Lower leg skin (tissue), 4 donors: ENCODE measurements around the gene PLB1. TPM values are rescaled to one million over a fixed set of nuclear protein-coding genes. Genes with fewer than 3 reads are reported as not detected.

Experiments
- DNase-seq, 2 donors: peaks; one replicate each; pipeline ENCODE4 v3.0.0-alpha.2; 2019; ENCODE audit warnings: low spot score in 2 of 2
- H3K4me3 ChIP-seq: fragments of 200-600 bp; sonication (generic); 2 replicates; pipeline ENCODE4 v1.5.1; 2017; ENCODE audit warnings: mild to moderate bottlenecking, low read depth; ENCODE audit not compliant: poor library complexity, severe bottlenecking
- POLR2A ChIP-seq, 2 donors: fragments of 450-650 bp; IDR thresholded peaks; one replicate each; pipeline ENCODE4 v1.6.1; 2016 to 2017; ENCODE audit warnings: antibody characterized with exemption in 2 of 2, mild to moderate bottlenecking in 1 of 2, moderate library complexity in 1 of 2
- whole genome bisulfite sequencing, 2 donors: methylation state at CpG; one replicate each; pipeline ENCODE4 v1.1.5; 2018; 5-methylcytosine and 5-hydroxymethylcytosine counted together
- intact Hi-C: fragments of 100-400 bp; cut with DNase I; formaldehyde crosslinking; loops from one replicate; pipeline ENCODE4 v1.15.0; 2023; ENCODE audit warnings: low total_unique reads
- total RNA-seq, 4 donors: library from RNA; depleted of rRNA; stranded (reverse); fragments of >200 nt; gene quantifications; one replicate each; pipeline ENCODE4 v1.1.0, GENCODE V29; 2016
- TF ChIP-seq, protein P1 (sequence below), 3 donors: fragments of 450-650 bp; IDR thresholded peaks; one replicate each; pipeline ENCODE4 v1.5.1; 2016; ENCODE audit warnings: antibody characterized with exemption in 3 of 3, mild to moderate bottlenecking in 3 of 3, moderate library complexity in 2 of 3

Gene PLB1
- total RNA-seq, 4 donors from 2014 or later, result 3.4 to 10.3 (median 8.9) TPM

DNA sequence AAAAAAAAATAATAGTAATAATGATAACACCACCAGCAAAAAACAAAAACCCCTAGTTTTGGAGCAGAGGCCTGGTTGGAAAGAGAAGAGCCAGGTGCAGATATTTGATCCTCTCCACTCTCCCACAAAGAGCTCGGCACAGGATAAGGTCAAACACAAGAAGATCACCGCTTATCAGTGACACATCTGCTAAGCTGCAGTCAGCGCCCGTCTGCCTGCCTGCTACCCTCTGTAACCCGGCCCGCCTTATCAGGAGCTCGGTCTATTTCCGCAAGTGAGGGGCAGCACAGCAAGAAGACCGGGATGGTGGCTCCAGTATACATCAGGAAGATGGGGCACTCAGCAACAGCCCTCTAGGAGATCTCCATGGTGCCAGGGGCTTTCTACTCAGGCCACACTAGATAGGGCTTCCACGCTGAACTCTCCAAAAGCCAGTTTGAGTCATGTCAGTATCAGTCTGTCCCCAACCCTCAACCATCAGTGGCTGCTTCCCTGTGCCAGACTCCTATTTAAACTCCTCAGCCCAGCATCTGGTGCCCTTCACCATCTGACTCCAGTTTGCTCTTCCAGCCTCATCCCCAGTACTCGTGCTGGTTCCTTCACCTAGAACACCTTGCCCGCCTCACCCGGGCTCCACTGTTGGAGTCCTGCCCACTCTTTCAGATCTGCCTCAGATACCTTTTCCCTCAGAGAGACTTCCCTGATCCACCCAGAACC is 188.4 kb downstream of the PLB1 start:
- 87 to 90% methylated on average over 13 of the region's 13 CpGs for WGBS, 2 donors
- intact Hi-C loops, result no loop called here

DNA sequence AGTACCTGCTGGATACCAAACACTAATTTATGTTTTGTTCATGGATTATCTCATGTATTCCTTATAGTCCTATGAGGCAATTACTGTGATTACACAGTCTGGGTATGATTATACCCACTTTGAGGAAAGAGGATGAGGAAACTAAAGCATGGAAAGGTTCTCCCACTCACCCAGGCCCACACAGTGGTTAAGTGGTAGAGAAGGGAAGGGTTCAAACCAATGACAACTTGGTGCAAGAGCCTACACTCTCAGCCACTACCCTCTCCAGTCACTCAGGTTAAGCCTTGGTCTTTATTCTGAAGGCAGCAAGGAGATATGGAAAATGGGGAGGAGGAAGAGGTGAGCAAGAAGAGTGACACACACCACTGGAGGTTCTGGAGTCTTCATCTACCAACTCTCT is 191.3 kb downstream of the PLB1 start:
- DNase-seq, result no peak
- intact Hi-C loops, result no loop called here
- no peak overlapping the region for H3K4me3 ChIP-seq
- no peak for TF ChIP-seq POLR2A (IDR thresholded peaks at IDR 0.05)
- TF ChIP-seq, protein P1, sequence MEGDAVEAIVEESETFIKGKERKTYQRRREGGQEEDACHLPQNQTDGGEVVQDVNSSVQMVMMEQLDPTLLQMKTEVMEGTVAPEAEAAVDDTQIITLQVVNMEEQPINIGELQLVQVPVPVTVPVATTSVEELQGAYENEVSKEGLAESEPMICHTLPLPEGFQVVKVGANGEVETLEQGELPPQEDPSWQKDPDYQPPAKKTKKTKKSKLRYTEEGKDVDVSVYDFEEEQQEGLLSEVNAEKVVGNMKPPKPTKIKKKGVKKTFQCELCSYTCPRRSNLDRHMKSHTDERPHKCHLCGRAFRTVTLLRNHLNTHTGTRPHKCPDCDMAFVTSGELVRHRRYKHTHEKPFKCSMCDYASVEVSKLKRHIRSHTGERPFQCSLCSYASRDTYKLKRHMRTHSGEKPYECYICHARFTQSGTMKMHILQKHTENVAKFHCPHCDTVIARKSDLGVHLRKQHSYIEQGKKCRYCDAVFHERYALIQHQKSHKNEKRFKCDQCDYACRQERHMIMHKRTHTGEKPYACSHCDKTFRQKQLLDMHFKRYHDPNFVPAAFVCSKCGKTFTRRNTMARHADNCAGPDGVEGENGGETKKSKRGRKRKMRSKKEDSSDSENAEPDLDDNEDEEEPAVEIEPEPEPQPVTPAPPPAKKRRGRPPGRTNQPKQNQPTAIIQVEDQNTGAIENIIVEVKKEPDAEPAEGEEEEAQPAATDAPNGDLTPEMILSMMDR (IDR thresholded peaks at IDR 0.05), result no peak

More for the DNA sequence above, 188.4 kb downstream of the PLB1 start:
- TF ChIP-seq, protein P1 (IDR thresholded peaks at IDR 0.05), result no peak
- no peak for TF ChIP-seq POLR2A (IDR thresholded peaks at IDR 0.05)
- DNase-seq, result no peak
- H3K4me3 ChIP-seq, result no peak overlapping the region

DNA sequence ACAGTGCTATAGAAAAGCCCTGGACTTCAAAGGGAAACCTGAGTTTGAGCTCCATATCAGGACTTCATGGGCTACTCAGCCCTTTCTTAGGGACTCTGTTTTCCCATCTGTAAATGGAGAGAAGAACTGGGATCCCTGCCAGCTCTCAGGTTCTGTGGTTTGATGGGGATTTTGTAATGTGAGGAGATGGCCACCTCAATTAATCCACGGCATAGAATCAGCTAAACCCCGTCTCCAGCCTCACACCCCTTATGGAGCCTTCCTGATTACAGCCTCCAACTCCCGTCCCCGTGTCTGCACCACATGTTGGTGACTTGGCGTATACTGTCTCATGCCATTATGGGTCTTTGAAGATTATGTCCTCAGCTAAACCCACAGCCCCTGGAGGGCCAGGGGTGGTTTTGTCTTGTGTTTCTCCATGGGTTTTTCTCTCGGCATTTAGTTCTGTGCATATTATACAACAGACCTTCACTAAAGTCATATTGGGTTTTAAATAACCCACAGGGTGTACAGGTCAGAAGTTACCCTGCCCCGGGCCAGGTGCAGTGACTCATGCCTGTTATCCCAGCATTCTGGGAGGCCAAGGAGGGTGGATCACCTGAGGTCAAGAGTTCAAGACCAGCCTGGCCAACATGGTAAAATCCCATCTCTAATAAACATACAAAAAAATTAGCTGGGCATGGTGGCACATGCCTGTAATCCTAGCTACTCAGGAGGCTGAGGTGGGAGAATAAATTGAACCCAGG is 192.0 kb downstream of the PLB1 start:
- DNase-seq, result no peak
- 85 to 90% methylated on average over 7 of the region's 7 CpGs for WGBS, 2 donors
- H3K4me3 ChIP-seq, result no peak overlapping the region
- intact Hi-C loops, result no loop called here
- no peak for TF ChIP-seq POLR2A (IDR thresholded peaks at IDR 0.05)
- TF ChIP-seq, protein P1 (IDR thresholded peaks at IDR 0.05), result no peak

DNA sequence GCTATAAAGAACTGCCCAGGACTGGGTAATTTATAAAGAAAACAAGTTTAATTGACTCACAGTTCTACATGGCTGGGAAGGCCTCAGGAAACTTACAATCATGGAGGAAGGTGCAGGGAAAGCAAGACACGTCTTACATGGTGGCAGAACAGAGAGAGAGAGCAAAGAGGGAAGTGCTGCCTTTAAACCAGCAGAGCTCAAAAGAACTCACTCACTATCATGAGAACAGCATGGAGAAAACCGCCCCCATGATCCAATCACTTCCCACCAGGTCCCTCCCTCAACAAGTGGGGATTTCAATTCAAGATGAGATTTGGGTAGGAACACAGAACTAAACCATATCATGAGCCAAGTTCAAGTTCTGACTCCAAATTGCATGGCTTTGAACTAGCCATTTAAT is 193.0 kb downstream of the PLB1 start:
- whole genome bisulfite sequencing, 2 donors, result 81 to 94% methylated on average over 2 of the region's 2 CpGs
- H3K4me3 ChIP-seq, result no peak overlapping the region
- no peak for TF ChIP-seq POLR2A (IDR thresholded peaks at IDR 0.05)
- TF ChIP-seq, protein P1 (IDR thresholded peaks at IDR 0.05), result no peak
- intact Hi-C loops, result no loop called here
- no peak for DNase-seq

DNA sequence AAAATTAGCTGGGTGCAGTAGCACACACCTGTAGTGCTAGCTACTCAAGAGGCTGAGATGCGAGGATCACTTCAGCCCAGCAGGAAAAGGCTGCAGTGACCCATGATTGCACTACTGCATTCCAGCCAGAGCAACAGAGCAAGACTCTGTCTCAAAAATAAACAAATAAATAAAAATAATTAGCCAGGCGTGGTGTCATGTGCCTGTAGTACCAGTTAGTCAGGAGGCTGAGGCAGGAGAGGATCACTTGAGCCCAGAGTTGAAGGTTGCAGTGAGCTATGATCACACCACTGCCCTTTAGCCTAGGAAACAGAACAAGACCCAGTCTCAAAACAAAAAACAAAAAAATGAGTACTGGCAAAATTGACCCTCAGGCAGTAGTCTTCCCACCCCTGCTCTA is 193.9 kb downstream of the PLB1 start:
- intact Hi-C loops, result no loop called here
- TF ChIP-seq, protein P1 (IDR thresholded peaks at IDR 0.05), result no peak
- TF ChIP-seq POLR2A (IDR thresholded peaks at IDR 0.05), result no peak
- DNase-seq, result no peak
- no peak overlapping the region for H3K4me3 ChIP-seq
- WGBS, 2 donors, result 81 to 89% methylated on average over 2 of the region's 2 CpGs
